GM19438 (cell line): ENCODE measurements around the gene MDFI.

Experiments
- ATAC-seq: cut with Tn5 transposase; IDR thresholded peaks from one replicate; pipeline ENCODE4 v1.9.1; 2021; ENCODE audit warnings: low read depth; ENCODE audit not compliant: unreplicated experiment

The MDFI gene

DNA sequence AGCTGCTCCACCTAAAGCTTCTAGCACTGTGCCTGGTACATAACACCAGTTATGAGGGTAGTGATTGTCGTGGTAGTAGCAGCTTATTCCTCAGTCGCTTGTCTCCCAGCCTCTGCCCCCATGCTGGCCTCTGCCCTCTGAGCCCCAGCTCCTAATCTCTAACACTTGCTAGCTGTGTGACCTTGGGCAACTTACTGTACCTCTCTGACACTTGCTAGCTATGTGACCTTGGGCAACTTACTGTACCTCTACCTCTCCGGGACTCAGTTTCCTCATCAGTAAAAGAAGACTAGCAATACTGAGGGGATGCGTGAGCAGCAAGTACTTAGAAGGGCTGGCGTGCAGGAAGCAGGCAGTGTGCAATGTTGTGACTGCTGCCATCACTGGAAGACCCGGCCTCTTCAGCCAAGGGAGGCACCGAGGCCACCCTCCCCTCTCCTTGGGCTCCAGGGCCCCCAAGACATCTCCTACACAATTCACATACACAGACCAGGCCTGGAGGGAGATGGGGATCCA is 9.9 kb downstream of the MDFI start:
- ATAC-seq: no peak

DNA sequence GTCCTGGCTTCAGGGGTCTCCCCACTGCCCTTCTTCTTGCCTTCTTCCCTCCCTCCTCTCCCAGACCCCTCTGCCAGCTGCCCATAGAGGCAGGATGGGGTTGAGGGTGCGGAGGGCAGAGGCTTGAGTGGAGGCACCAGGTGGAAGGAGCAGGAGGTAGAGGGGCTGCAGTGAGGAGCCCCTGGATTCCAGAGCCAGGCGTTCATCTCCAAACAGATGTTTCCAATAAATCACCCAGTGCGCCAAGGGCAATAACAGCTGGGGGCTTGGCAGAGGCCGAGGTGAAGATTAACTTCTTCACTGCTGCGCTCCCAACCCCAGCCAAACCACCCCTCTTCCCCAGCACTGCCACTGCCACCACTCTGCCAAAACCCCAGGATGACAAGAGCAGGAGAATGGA is 10.7 kb downstream of the MDFI start:
- no peak for ATAC-seq

DNA sequence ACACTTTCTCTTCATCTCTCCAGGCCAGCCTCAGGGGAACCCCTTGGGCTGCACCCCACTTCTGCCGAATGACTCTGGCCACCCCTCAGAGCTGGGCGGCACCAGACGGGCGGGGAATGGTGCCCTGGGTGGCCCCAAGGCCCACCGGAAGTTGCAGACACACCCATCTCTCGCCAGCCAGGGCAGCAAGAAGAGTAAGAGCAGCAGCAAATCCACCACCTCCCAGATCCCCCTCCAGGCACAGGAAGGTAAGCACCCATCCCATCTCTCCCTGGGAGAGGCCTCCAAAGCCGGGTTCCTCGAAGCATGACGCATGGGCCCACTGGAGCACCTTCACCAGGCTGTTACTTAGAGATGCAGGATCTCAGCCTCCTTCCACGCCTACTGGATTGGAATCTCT is 11.3 kb downstream of the MDFI start:
- no peak for ATAC-seq

DNA sequence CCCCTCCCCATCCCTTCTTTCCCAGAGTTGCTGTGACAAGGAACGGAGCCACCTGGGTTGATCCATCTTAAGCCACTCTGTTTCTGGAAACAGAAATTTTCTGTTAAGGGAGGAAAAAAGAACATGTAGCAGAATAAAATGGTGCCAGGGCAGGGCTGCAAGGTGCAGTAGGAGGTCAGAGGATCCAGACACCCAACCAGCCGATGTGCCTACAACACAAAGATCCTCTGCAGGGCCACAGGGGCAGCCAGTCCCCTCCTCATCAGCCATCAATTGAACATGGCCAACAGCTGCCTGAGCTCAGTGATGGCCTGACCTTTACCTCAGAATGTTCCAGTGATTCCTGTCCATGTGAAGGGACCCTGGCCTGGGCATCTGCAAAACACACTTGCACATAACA is 11.9 kb downstream of the MDFI start:
- no peak for ATAC-seq

DNA sequence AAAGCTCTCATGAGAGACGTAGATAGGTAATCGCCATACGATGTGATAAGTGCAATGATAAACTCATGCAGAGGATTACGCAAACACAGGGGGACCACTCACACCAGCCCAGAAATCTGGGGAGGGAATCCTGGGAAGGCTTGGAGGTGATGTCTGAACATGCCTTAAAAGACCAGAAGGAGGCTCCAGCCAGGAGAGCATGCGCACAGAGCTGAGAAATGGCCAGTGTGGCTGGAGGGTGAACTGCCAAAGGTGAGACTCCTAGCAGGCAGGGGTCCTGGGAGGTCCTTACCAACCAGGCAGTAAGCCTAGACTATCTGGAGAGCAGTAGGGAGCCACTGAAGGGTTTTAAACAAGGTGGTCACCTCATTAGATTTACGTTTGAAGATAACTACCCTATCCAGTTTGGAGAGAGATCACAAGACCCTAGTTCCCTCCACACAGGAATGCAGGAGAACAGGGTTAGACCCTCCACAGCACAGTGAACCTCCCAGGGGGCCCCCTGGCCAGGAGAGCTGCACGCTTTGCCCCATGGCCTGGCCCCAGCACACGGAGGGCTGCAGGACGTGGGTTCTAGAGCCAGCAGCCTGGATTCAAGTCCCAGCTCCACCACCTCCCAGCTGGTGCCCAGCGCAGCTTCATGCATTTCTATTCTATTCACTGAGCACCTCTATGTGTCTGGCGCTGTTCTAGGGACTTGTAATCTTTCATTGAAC is 13.1 kb downstream of the MDFI start:
- no peak for ATAC-seq

DNA sequence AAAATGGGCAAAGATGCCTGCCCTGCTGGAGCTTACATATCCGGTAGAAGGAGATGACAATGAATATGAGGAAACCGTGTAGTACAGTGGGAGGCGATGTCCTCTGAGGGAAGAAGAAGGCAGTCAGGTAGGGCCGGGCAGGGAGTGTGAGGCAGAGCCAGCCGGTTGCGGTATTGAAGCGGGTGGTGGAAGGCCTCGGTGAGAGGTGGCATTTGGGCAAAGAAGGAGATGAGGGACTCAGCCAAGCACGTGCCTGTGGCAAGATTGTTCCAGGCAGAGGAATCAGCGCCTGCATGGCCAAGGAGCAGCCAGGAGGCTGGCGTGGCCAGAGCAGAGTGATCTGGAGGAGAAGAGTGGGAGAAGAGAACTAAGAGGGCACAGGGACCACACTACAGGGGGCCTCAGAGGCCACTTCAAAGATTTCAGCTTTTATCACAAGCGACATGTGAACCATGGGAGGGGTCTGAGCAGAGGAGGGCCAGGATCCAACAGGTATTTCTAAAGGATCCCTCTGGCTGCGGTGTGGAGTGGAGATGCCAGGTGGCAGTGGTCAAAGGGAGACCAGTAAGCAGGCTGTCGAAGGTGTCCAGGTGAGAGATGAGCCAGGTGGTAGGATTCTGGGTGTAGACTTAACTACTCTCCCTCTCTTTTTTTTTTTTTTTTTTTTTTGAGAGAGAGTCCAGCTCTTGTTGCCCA is 13.8 kb downstream of the MDFI start:
- no peak for ATAC-seq

DNA sequence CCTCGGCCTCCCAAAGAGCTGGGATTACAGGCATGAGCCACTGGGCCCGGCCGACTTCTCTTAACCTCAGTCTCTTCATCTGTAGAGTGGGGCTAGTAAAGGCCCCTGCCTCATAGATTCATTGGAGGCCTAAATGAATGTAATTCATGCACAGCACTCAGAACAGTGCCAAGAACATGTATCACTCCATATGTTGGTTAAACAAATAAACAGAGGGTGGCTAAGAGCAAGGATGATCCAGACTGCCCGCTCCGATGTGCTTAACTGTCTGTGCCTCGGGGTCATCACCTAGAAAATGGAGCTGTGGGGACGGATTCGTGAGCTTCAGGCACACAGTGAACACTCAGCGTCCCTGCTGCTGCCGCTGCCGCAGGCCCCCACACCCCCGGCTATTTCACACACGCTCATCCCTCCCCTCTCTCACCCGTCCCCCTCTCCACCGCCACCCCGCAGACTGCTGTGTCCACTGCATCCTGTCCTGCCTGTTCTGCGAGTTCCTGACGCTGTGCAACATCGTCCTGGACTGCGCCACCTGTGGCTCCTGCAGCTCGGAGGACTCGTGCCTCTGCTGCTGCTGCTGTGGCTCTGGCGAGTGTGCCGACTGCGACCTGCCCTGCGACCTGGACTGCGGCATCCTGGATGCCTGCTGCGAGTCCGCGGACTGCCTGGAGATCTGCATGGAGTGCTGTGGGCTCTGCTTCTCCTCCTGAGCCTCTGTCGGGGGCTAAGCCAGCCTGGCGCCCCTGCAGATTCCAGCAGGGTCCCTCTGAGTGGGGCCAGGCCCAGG is 14.8 kb downstream of the MDFI start:
- ATAC-seq: no peak

DNA sequence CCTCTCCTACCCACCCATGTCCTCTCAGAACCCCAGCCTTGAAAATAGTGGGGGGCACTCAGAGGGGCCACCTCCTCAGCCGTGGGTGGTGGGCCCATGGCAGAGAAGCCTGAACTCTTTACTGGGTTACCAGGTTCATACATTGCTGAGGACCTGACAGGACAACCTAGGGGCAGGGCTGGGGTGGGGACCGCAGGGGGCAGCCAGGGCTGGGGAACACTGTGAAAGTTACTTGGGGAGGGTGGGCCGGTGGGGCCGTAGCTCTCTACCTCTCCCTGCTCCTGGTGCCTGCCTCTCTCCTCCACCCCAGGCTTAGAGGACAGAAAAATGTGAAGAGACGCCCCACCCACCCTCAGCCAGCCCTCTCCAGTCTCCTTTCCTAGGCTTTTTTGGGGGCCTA is 15.4 kb downstream of the MDFI start:
- no peak for ATAC-seq

DNA sequence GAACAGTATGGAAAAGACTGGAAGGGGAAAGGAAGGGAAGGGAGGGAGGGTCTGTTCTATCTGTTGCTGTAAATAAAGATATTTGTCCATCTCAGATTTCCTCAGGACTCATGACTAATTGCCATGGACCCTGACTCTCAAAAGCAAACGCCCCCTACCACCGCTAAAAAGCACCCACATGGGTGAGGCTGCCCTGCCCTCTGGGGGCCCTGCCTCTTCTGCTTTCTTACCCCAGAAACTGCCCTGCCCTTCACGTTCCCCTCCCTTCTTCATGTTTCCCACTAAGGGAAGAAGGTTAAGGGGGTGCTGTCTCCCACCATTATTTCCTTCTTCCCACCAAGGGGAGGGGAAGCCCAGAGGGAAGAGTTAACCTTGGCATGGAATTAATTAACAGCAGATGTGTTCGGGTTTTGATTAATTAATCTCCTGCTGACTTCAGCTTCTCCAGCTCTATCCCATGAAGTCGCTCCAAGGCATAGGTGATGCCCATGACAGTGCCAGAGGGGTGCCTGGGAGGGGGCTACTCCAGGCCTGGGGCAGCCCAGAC is 16.0 kb downstream of the MDFI start:
- no peak for ATAC-seq

DNA sequence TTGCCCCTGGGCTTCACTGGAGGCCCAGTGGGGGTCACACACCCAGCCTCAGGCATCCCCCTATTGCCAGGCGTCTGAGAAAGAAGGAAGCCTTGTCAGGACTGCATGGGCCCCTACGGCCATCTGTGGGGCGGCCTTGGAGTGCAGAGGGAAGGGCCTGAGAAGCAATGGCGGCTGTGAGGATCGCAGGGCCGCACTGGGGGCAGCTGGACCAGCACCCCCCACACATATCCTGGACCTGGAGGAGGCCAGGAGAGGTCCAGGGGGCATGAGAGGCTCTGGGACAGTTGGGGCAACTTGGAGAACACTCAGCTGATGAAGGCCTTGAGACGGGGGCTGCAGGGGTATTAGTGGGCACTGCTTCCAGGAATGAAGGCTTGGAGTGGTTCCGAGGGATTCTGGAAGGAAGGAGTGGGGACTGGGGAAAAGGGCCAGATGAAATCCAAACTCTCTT is 16.5 kb downstream of the MDFI start:
- no peak for ATAC-seq

DNA sequence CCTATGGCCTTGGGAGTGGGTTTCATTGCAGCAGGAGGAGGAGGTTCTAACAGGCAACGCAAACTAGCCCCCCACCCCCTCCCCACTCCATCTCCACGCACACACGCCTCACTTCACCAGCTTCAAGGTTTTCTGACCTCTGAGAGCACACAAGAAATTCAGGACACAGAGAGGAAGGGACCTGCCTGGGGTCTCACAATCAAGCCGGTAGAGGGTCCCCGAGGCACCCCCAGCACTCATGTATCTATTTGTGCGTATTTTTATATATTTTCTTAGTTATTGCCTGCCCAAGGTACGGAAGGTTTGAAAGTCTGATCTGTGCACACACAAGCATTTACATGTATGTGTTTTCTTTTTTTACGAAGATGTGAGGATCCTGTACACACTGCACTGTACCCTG is 16.9 kb downstream of the MDFI start:
- no peak for ATAC-seq

DNA sequence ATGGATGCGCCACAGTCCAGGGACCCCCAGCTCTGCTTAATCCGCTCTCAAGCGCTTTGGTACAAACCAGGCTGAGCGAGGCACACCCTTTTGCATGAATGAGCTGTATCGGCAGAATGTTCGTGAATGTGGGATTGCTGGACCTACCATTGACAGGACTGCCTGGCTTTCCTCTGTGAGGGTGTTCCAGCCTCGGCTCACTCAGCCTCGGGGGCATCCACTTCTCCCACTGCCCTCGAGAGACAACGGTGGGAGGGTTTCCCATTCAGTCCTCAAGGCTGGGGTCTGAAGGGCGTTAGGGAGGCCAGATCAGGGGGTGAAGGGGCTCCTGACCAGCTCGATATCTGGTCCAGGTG is 17.4 kb downstream of the MDFI start:
- no peak for ATAC-seq

DNA sequence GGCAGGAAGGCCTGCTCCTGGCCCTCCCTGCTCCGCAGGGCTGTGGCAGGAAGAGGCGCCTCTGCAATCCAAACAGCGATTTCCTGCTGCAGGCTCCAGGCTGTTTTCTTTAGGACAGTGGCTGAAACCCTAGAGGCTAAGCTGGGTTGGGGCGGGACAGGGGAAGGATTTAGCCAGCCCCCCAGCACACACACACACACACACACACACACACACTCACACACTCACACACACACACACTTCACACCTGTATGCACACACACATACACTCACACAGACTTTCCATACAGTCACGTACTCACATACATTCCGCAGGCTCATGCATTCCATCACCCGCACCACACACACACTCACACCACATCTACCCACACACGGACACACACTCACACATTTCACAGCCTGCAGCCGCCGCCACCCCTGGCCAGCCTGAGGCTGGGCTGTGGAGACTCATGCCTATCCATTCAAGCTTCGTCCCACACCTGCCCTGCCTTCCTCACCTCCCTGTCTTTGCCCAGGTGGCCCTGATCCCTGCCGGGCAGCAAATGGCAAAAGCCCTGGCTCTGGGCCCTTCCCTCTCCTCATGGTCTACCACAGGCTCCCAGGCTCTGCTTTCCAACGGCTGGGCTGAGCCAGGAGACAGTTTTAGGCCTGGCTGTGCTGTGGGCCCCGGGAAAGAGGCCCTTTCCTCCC is 17.9 kb downstream of the MDFI start:
- ATAC-seq: no peak

DNA sequence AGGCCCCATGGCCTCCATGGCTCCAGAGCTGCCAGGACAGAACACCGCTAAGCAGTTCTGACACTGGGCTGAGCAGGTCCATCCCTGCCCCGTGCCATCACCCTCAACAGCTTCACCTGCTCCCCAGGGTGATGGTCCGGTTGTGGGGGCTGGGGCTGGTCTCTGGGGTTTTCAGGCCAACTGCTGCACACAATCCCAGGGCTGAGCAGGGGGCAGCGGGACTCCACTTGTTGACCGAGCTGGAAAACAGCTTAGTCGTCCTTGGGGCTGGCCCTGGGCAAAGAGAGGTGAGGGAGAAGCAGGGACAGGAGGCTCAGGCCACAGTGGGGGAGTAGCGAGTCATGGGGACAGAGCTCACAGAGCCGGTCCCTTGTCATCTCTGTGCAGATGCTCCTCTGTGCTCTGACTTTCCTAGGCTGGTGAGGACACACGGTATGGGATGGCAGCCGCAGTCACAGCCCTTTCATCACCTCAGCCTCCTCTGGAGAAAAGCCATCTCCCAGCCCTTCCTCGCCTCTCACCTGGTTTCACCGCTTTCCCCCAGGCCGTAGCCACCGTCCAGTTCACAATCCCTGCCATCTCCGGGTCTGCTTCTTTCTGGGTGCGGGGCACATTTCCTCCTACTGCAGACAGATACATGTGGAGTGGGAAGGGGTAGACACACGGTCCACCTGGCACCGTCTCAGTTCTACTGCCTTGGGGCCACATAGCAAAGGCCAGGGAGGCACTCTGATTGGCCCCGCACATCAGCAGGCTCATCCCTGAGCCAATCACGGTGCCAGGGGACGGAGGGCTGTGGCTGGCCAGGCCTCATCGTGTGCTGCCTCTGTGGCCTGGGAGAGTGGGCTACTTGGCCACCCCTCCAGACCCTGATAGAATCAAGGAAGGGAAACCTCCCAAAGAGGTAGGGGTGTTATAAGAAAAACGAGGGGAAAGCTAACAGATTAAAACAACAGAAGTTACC is 19.1 kb downstream of the MDFI start:
- no peak for ATAC-seq

DNA sequence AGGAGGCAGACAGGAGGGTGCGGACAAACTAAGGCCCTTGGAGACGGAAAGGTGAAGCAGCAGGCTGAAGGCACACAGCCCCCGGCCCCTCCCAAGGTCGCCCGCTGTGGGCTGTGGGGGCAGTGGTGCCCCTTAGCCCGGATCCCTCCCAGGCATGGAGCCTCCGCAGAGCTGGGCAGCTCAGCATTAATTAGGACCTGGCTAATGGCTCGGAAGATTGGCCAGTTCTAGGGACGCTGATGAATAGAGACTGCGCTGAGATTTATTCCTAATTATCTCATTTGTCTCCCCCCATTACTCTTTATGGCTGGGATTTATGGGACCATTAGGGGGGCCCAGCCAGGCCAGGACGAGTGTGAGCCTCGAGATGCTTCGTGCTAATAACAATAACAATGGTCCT is 20.4 kb downstream of the MDFI start:
- no peak for ATAC-seq

DNA sequence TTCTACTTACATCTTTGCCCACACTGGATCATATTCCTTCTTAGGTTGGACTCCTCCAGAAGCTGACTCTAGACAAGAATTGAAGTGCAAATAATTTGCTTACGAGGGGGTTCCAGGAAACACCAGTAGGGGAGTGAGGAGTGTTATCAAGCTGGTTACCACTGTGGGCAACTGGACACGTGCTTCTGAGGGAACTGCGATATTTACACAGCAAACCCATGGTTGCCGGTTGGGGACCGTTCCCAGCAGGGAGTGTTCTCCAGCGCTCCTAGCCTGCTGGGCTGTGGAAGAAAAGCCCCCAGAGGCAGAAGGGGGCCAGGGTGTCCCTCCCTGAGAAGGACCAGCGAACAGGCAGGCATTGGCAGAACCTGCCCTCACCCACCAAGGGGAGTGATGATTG is 21.7 kb downstream of the MDFI start:
- no peak for ATAC-seq

DNA sequence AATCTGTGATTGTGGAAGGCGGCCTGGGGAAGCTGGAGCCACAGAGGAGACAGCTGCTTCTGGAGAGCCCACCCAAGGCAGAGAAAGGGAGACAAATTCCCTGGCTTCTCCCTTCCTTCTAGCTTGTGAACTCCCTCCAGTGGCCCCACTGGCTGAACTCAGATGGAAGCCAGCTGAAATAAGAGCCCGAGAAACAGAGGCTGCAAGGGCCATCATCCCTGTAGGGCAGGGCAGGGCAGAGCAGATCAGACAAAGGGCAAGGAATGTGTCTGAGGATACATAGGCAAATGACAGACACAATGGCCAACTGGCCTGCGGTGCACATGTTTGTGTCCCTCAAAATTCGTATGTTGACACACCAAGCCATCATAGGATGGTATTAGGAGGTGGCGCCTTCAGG is 25.3 kb downstream of the MDFI start:
- ATAC-seq: no peak

DNA sequence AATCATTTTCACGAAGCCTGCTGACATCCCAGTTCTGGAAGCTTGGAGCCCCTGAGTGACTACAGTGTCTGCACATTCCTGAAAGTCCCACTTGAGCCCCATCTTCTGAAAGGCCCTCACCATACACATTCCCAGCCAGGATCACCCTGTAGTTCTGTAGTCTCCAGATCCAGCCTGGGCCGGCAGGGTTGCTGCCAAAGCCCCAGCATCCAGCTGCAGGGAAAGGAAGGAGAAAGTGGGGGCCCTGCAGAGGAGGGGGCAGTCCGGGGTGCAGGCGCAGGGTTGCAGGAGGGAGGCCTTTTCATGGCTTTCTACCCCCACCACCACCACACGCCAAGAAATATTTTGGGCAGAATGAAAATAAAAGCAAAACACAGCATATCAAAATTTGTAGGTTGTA is 26.0 kb downstream of the MDFI start:
- no peak for ATAC-seq

DNA sequence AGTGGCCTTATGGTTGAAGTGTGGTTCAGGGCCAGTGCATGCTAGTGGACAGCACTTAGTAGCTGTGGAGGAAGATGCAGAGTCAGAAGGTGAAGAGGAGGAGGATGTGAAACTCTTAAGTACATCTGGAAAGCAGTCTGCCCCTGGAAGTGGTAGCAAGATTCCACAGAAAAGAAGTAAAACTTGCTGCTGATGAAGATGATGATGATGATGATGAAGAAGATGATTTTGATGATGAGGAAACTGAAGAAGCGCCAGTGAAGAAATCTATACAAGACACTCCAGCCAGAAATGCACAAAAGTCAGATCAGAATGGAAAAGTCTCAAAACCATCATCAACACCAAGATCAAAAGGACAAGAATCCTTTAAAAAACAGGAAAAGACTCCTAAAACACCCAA is 28.9 kb downstream of the MDFI start:
- no peak for ATAC-seq

DNA sequence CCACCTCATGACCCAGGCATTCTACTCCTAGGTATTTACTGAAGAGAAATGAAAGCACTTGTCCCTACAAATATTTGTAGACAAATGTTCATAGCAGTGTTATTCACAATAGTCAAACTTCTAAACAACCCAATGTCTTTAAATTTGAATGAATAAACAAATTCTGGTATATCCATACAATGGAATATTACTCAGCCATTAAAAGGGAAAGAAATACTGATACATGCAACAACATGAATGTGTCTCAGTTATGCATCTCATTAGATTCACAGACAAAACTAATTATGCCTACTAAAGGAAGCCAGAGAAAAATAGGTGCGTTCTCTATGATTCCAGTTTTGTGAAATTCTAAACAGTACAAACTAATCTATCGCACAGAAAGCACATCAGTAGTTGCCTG is 30.7 kb downstream of the MDFI start:
- no peak for ATAC-seq
